ENCODE results near the gene CCK. TPM values are rescaled to one million over a fixed set of nuclear protein-coding genes. Genes with fewer than 3 reads are reported as not detected.

Gene CCK
- total RNA-seq, 2 experiments from 2014 or later = not detected

- H3K27me3 Mint-ChIP-seq = peaks cover 7% of the 10 kb centered on the region
- ChIA-PET CTCF (no interaction called here), POLR2A (no interaction called here)
- H3K4me3 Mint-ChIP-seq = no peak overlapping the region
- intact Hi-C loops (cut with micrococcal nuclease) = no loop called here
- DNase-seq (no peak), ATAC-seq (no peak)
- H3K9me3 Mint-ChIP-seq = peaks cover 23% of the 10 kb centered on the region
- no peak overlapping the region for H3K27ac Mint-ChIP-seq
- H3K4me1 Mint-ChIP-seq (ENCODE audit: low read depth) = no peaks in the 10 kb centered on the region
- TF ChIP-seq CTCF (IDR thresholded peaks at IDR 0.05) = no peak
- H3K36me3 Mint-ChIP-seq (ENCODE audit: low read depth) = no peaks in the 10 kb centered on the region
Observed at GRCh38 chr3:42276141-42277132, 10.5 kb upstream of the CCK start.

- ChIA-PET POLR2A (no interaction called here), CTCF (no interaction called here)
- H3K9me3 Mint-ChIP-seq = peaks cover 15% of the 10 kb centered on the region
- TF ChIP-seq CTCF (IDR thresholded peaks at IDR 0.05) = no peak
- ATAC-seq = no peak
- H3K27ac Mint-ChIP-seq = no peak overlapping the region
- peaks cover 11% of the 10 kb centered on the region for H3K27me3 Mint-ChIP-seq
- intact Hi-C loops (cut with micrococcal nuclease) = no loop called here
- DNase-seq = no peak
- H3K4me3 Mint-ChIP-seq = no peak overlapping the region
- no peaks in the 10 kb centered on the region for H3K36me3 Mint-ChIP-seq (ENCODE audit: low read depth)
- H3K4me1 Mint-ChIP-seq (ENCODE audit: low read depth) = no peaks in the 10 kb centered on the region
Observed at GRCh38 chr3:42275217-42275616, 9.2 kb upstream of the CCK start.

GRCh38 chr3:42274266-42274665, 8.3 kb upstream of the CCK start:
- ChIA-PET POLR2A (no interaction called here), CTCF (no interaction called here)
- no peaks in the 10 kb centered on the region for H3K4me1 Mint-ChIP-seq (ENCODE audit: low read depth)
- no peak for DNase-seq
- TF ChIP-seq CTCF (IDR thresholded peaks at IDR 0.05) = no peak
- no peak for ATAC-seq
- no peak overlapping the region for H3K27ac Mint-ChIP-seq
- intact Hi-C loops (cut with micrococcal nuclease) = no loop called here
- peaks cover 9% of the 10 kb centered on the region for H3K9me3 Mint-ChIP-seq
- H3K4me3 Mint-ChIP-seq = no peak overlapping the region
- peaks cover 17% of the 10 kb centered on the region for H3K27me3 Mint-ChIP-seq
- H3K36me3 Mint-ChIP-seq (ENCODE audit: low read depth) = no peaks in the 10 kb centered on the region

GRCh38 chr3:42273361-42273760, 7.4 kb upstream of the CCK start:
- DNase-seq = no peak
- no peak overlapping the region for H3K27ac Mint-ChIP-seq
- H3K36me3 Mint-ChIP-seq (ENCODE audit: low read depth) = no peaks in the 10 kb centered on the region
- intact Hi-C loops (cut with micrococcal nuclease) = no loop called here
- POLR2A ChIA-PET = no interaction called here
- no peak for ATAC-seq
- H3K4me3 Mint-ChIP-seq = no peak overlapping the region
- peaks cover 22% of the 10 kb centered on the region for H3K27me3 Mint-ChIP-seq
- H3K4me1 Mint-ChIP-seq (ENCODE audit: low read depth) = no peaks in the 10 kb centered on the region
- TF ChIP-seq CTCF (IDR thresholded peaks at IDR 0.05) = no peak
- H3K9me3 Mint-ChIP-seq = peaks cover 5% of the 10 kb centered on the region
- CTCF ChIA-PET = interaction anchor here (1.1 to 2.8 kb wide), 3 partner anchors 12 to 170 kb away, joined by 3 to 12 read pairs (median 4); no protein-coding TSS in a partner anchor

GRCh38 chr3:42271786-42272185, 5.8 kb upstream of the CCK start:
- no peaks in the 10 kb centered on the region for H3K4me1 Mint-ChIP-seq (ENCODE audit: low read depth)
- H3K4me3 Mint-ChIP-seq = no peak overlapping the region
- ChIA-PET POLR2A (no interaction called here), CTCF (interaction anchor here (2.8 kb wide), 1 partner anchor 24 kb away, joined by 12 read pairs; no protein-coding TSS in a partner anchor)
- ATAC-seq (no peak), DNase-seq (no peak)
- H3K36me3 Mint-ChIP-seq (ENCODE audit: low read depth) = no peaks in the 10 kb centered on the region
- intact Hi-C loops (cut with micrococcal nuclease) = no loop called here
- H3K27ac Mint-ChIP-seq = no peak overlapping the region
- H3K27me3 Mint-ChIP-seq = peaks cover 32% of the 10 kb centered on the region
- TF ChIP-seq CTCF (IDR thresholded peaks at IDR 0.05) = no peak
- peaks cover 5% of the 10 kb centered on the region for H3K9me3 Mint-ChIP-seq
